H1 (cell line): Measurements from ENCODE around the gene MADD. TPM values are rescaled to one million over a fixed set of nuclear protein-coding genes. Genes with fewer than 3 reads are reported as not detected.

Source experiments
- CTCF ChIA-PET: fragments of 300-600 bp; sonication (Branson Sonifier 250); formaldehyde crosslinking; loops from one replicate; lab custom pipeline; 2021; ENCODE audit not compliant: partially characterized antibody; lab: Charles Lee
- POLR2A ChIA-PET: fragments of 300-600 bp; sonication (Branson Sonifier 250); formaldehyde crosslinking; loops from one replicate; lab custom pipeline; 2021; ENCODE audit warnings: inconsistent platforms; ENCODE audit not compliant: partially characterized antibody; lab: Charles Lee
- DNase-seq, 2 experiments: peaks; one replicate each; pipeline versions ENCODE4 v3.0.0 to v3.0.0-alpha.2; 2010 to 2022; ENCODE audit warnings: low spot score in 2 of 2, low read depth in 1 of 2, mixed read lengths in 1 of 2
- FAIRE-seq: peaks from 2 replicates; lab custom pipeline; 2011; peaks lifted over from hg19 to GRCh38; lab: Jason Lieb, UNC
- H2AFZ ChIP-seq: 2 replicates; pipeline ENCODE4 v1.8.1; 2012; ENCODE audit warnings: low read length, inconsistent platforms
- H2AK5ac ChIP-seq: 2 replicates; pipeline ENCODE4 v1.6.1; 2013; ENCODE audit warnings: low read depth, low read length
- H2BK120ac ChIP-seq: replicated peaks from 2 replicates; pipeline ENCODE3; 2013; ENCODE audit warnings: low read depth, low read length, inconsistent platforms
- H2BK12ac ChIP-seq: 2 replicates; pipeline ENCODE4 v1.6.1; 2013; ENCODE audit warnings: low read depth, low read length
- H2BK15ac ChIP-seq: 2 replicates; pipeline ENCODE4 v1.6.1; 2013; ENCODE audit warnings: low read length
- H2BK20ac ChIP-seq: 2 replicates; pipeline ENCODE4 v1.6.1; 2013; ENCODE audit warnings: low read length
- H2BK5ac ChIP-seq: 2 replicates; pipeline ENCODE4 v1.6.1; 2013; ENCODE audit warnings: low read depth, low read length
- H3K14ac ChIP-seq: 2 replicates; pipeline ENCODE4 v1.6.1; 2013; ENCODE audit warnings: inconsistent platforms; ENCODE audit not compliant: insufficient read length
- H3K18ac ChIP-seq: 2 replicates; pipeline ENCODE4 v1.6.1; 2013; ENCODE audit warnings: low read length; ENCODE audit errors: extremely low read depth
- H3K23ac ChIP-seq: 2 replicates; pipeline ENCODE4 v1.6.1; 2013; ENCODE audit warnings: inconsistent platforms; ENCODE audit not compliant: insufficient read length
- H3K23me2 ChIP-seq: 2 replicates; pipeline ENCODE4 v1.6.1; 2013; ENCODE audit warnings: low read depth, low read length
- H3K27ac ChIP-seq: 2 replicates; pipeline ENCODE4 v1.6.1; 2011; ENCODE audit warnings: low read depth, low read length, inconsistent platforms
- H3K27me3 ChIP-seq, 4 experiments: replicated peaks in 1 of 4; 1 replicate in 1 of 4; 2 replicates in 3 of 4; pipeline versions ENCODE4 v1.6.1 to v1.8.1; 2011 to 2013; ENCODE audit warnings: low read length in 3 of 4, mild to moderate bottlenecking in 3 of 4, inconsistent platforms in 2 of 4, mixed read lengths in 2 of 4, moderate library complexity in 1 of 4; ENCODE audit not compliant: control insufficient read depth in 3 of 4, insufficient read depth in 3 of 4; ENCODE audit errors: extremely low read depth in 1 of 4
- H3K36me3 ChIP-seq, 4 experiments: 2 replicates each; pipeline versions ENCODE4 v1.6.1 to v1.8.1; 2011 to 2013; ENCODE audit warnings: mild to moderate bottlenecking in 4 of 4, low read length in 3 of 4, moderate library complexity in 2 of 4, control low read depth in 1 of 4, inconsistent platforms in 1 of 4; ENCODE audit not compliant: insufficient read depth in 4 of 4, control insufficient read depth in 2 of 4
- H3K4ac ChIP-seq: replicated peaks from 2 replicates; pipeline ENCODE3; 2013; ENCODE audit warnings: low read length, low read depth, mixed read lengths, inconsistent platforms; ENCODE audit not compliant: insufficient read length
- H3K4me1 ChIP-seq, 4 experiments: replicated peaks in 1 of 4; 1 replicate in 1 of 4; 2 replicates in 3 of 4; pipeline versions ENCODE4 v1.6.1 to v1.8.1; 2011 to 2013; ENCODE audit warnings: low read length in 3 of 4, inconsistent platforms in 2 of 4, mixed read lengths in 1 of 4; ENCODE audit not compliant: insufficient read depth in 4 of 4, control insufficient read depth in 3 of 4
- H3K4me2 ChIP-seq, 2 experiments: 2 replicates each; pipeline versions ENCODE4 v1.6.1 to v1.8.1; 2011 to 2013; ENCODE audit warnings: low read depth in 2 of 2, low read length in 2 of 2, control low read depth in 1 of 2, inconsistent platforms in 1 of 2, mild to moderate bottlenecking in 1 of 2; ENCODE audit not compliant: insufficient read depth in 1 of 2
- H3K4me3 ChIP-seq, 4 experiments: fragments of 200-600, 300-600 bp in 1 of 4; sonication (generic), shearing (Covaris generic), sonication (Bioruptor Twin) in 1 of 4; 2 replicates each; pipeline versions ENCODE4 v1.5.1 to v1.8.1; 2011 to 2016; ENCODE audit warnings: low read length in 4 of 4, low read depth in 3 of 4, control low read depth in 2 of 4, inconsistent platforms in 2 of 4, mild to moderate bottlenecking in 2 of 4, mixed read lengths in 1 of 4, moderate library complexity in 1 of 4; ENCODE audit not compliant: insufficient read depth in 2 of 4; ENCODE audit errors: extremely low read depth in 1 of 4
- H3K56ac ChIP-seq: replicated peaks from 2 replicates; pipeline ENCODE3; 2013; ENCODE audit warnings: low read depth, mild to moderate bottlenecking, mixed read lengths, low read length, inconsistent platforms; ENCODE audit not compliant: insufficient read length
- H3K79me1 ChIP-seq: 2 replicates; pipeline ENCODE4 v1.6.1; 2013; ENCODE audit warnings: low read depth, low read length, control low read depth
- H3K79me2 ChIP-seq, 2 experiments: 2 replicates each; pipeline versions ENCODE4 v1.6.1 to v1.8.1; 2012 to 2013; ENCODE audit warnings: low read length in 2 of 2, mild to moderate bottlenecking in 2 of 2, inconsistent platforms in 1 of 2; ENCODE audit not compliant: insufficient read depth in 2 of 2, control insufficient read depth in 1 of 2
- H3K9ac ChIP-seq, 4 experiments: replicated peaks in 1 of 4; 1 replicate in 1 of 4; 2 replicates in 3 of 4; pipeline versions ENCODE4 v1.6.1 to v1.8.1; 2011 to 2013; ENCODE audit warnings: low read depth in 3 of 4, low read length in 3 of 4, control low read depth in 2 of 4, mild to moderate bottlenecking in 2 of 4, moderate library complexity in 2 of 4, inconsistent platforms in 1 of 4; ENCODE audit errors: extremely low read depth in 1 of 4
- H3K9me3 ChIP-seq, 2 experiments: 2 replicates each; pipeline versions ENCODE4 v1.6.1 to v1.8.1; 2012 to 2013; ENCODE audit warnings: mild to moderate bottlenecking in 2 of 2, moderate library complexity in 2 of 2, control low read depth in 1 of 2, inconsistent platforms in 1 of 2, low read depth in 1 of 2, low read length in 1 of 2, mixed read lengths in 1 of 2; ENCODE audit not compliant: insufficient read depth in 2 of 2
- H4K20me1 ChIP-seq, 2 experiments: replicated peaks in 1 of 2; 2 replicates each; pipeline versions ENCODE3 to v1.8.1; 2011 to 2013; ENCODE audit warnings: inconsistent platforms in 2 of 2, low read length in 2 of 2, mild to moderate bottlenecking in 1 of 2; ENCODE audit not compliant: insufficient read depth in 2 of 2, control insufficient read depth in 1 of 2
- H4K5ac ChIP-seq: 2 replicates; pipeline ENCODE4 v1.6.1; 2013; ENCODE audit warnings: low read length, low read depth, mixed read lengths, inconsistent platforms; ENCODE audit not compliant: insufficient read length
- H4K8ac ChIP-seq: 2 replicates; pipeline ENCODE4 v1.8.0; 2013; ENCODE audit warnings: mild to moderate bottlenecking, moderate library complexity, low read length, inconsistent platforms; ENCODE audit not compliant: insufficient read depth; ENCODE audit errors: extremely low read depth
- H4K91ac ChIP-seq: replicated peaks from 2 replicates; pipeline ENCODE3; 2013; ENCODE audit warnings: low read length, mixed read lengths, inconsistent platforms; ENCODE audit not compliant: insufficient read length
- CEBPB ChIP-seq: IDR thresholded peaks from 2 replicates; pipeline ENCODE4 v1.6.1; 2012; ENCODE audit warnings: low read depth, low read length
- CTCF ChIP-seq, 3 experiments: IDR thresholded peaks; 1 replicate in 2 of 3; 2 replicates in 1 of 3; pipeline versions ENCODE4 v1.5.1 to v1.6.1; 2011; ENCODE audit warnings: low read length in 3 of 3, mild to moderate bottlenecking in 3 of 3, inconsistent platforms in 2 of 3, low read depth in 1 of 3, moderate library complexity in 1 of 3; ENCODE audit not compliant: insufficient read depth in 1 of 3; ENCODE audit errors: control extremely low read depth in 1 of 3
- GTF2F1 ChIP-seq: IDR thresholded peaks from 2 replicates; pipeline ENCODE4 v1.6.1; 2012; ENCODE audit warnings: low read depth, low read length, improper control_type of control experiment, borderline replicate concordance
- KDM1A ChIP-seq: fragments of 200-600, 300-600 bp; sonication (generic); IDR thresholded peaks from 2 replicates; pipeline ENCODE4 v1.7.1; 2016; ENCODE audit warnings: mild to moderate bottlenecking, low read length, borderline replicate concordance
- MAX ChIP-seq: IDR thresholded peaks from 2 replicates; pipeline ENCODE4 v1.6.1; 2012; ENCODE audit warnings: inconsistent platforms
- POLR2A ChIP-seq, 2 experiments: IDR thresholded peaks; 1 replicate in 1 of 2; 2 replicates in 1 of 2; pipeline ENCODE4 v1.6.1; 2011; ENCODE audit warnings: low read depth in 2 of 2, low read length in 2 of 2, mild to moderate bottlenecking in 2 of 2; ENCODE audit errors: control extremely low read depth in 1 of 2
- POU5F1 ChIP-seq: IDR thresholded peaks from 2 replicates; pipeline ENCODE4 v1.6.1; 2011; ENCODE audit warnings: low read depth, mild to moderate bottlenecking, low read length, moderate library complexity
- SIX5 ChIP-seq: IDR thresholded peaks from 2 replicates; pipeline ENCODE4 v1.6.1; 2011; ENCODE audit warnings: mild to moderate bottlenecking, low read depth, low read length
- SRF ChIP-seq: IDR thresholded peaks from 2 replicates; pipeline ENCODE4 v1.6.1; 2011; ENCODE audit warnings: mild to moderate bottlenecking, low read depth, low read length, moderate library complexity
- TAF1 ChIP-seq: IDR thresholded peaks from 2 replicates; pipeline ENCODE4 v1.6.1; 2011; ENCODE audit warnings: mild to moderate bottlenecking, low read depth, low read length
- WGBS, 2 experiments: shearing (Covaris generic) in 1 of 2; methylation state at CpG; one replicate each; pipeline versions ENCODE4 v1.1.6 to v1.1.7; 2013 to 2015; ENCODE audit warnings: low lambda C conversion rate in 2 of 2, mixed read lengths in 2 of 2, inconsistent platforms in 1 of 2, low coverage in 1 of 2, missing lambda C conversion rate in 1 of 2; ENCODE audit not compliant: insufficient replicate concordance in 2 of 2, insufficient coverage in 1 of 2, insufficient read length in 1 of 2; ENCODE audit errors: extremely low coverage in 1 of 2, missing lambda C conversion rate in 1 of 2; 5-methylcytosine and 5-hydroxymethylcytosine counted together
- polyA plus RNA-seq, 7 experiments: library from polyadenylated mRNA; depleted of rRNA in 3 of 7; stranded (reverse) in 5 of 7; unstranded in 2 of 7; fragments of >200 nt in 5 of 7; fragments of 200-250 nt in 2 of 7; gene quantifications; 1 replicate in 5 of 7; 2 replicates in 1 of 7; 4 replicates in 1 of 7; pipeline versions ENCODE4 v1.2.1 to v1.2.3, GENCODE V29; 2011 to 2013; ENCODE audit warnings: missing spikeins in 2 of 7, mixed read lengths in 2 of 7
- total RNA-seq: library from RNA; stranded (reverse); fragmentation: NEBNext Ultra II Directional; extraction: Animal tissue kit (Norgen Biotek cat#: 25700); gene quantifications from 2 replicates; pipeline ENCODE4 v1.2.1, GENCODE V29; 2021

MADD gene
- total and polyA plus RNA-seq, 2 of the 8 experiments (the other 6 are each of a cell fraction or from before 2014, with no cell fraction given), result 32.5 to 45.4 TPM

GRCh38 chr11:47220401-47220821 lies 49.5 kb upstream of the MADD start:
- no peak overlapping the region for H3K14ac ChIP-seq
- H2BK20ac ChIP-seq, result no peak overlapping the region
- H2BK5ac ChIP-seq, result no peak overlapping the region
- H3K27me3 ChIP-seq, result no peaks in the 10 kb centered on the region
- WGBS, 2 experiments, result 88% methylated on average over 1 of the region's 1 CpG; no CpG with 5 or more reads in 1 of the 2 experiments
- no peak for DNase-seq
- H3K9ac ChIP-seq, result no peak overlapping the region
- H3K36me3 ChIP-seq, result peaks cover 18 to 35% (median 27%) of the 10 kb centered on the region in 4 experiments; a peak in 7 of 8 replicates
- H3K9me3 ChIP-seq, result no peaks in the 10 kb centered on the region
- no peak overlapping the region for H2BK15ac ChIP-seq
- H2AK5ac ChIP-seq, result no peak overlapping the region
- no peak overlapping the region for H3K23ac ChIP-seq
- H3K4me1 ChIP-seq, result peaks cover 0 to 10% (median 8%) of the 10 kb centered on the region in 4 experiments; a peak in 6 of 7 replicates
- no peaks in the 10 kb centered on the region; the same call in 1 of the 2 replicates for H3K79me1 ChIP-seq
- no peak overlapping the region for H2BK120ac ChIP-seq
- H3K56ac ChIP-seq, result no peak overlapping the region
- H3K27ac ChIP-seq, result no peak overlapping the region
- no peak overlapping the region for H3K18ac ChIP-seq
- no peak overlapping the region for H3K4me2 ChIP-seq
- no peak overlapping the region for H4K91ac ChIP-seq
- no peak overlapping the region for H3K4me3 ChIP-seq
- no peak overlapping the region for H4K5ac ChIP-seq
- CTCF ChIA-PET, result interaction anchor here (1.2 to 9.1 kb wide), 6 partner anchors 12 to 135 kb away, joined by 4 to 79 read pairs (median 9); partner anchors contain the start of gene ARFGAP2
- no peak overlapping the region for H2AFZ ChIP-seq
- no peak overlapping the region for H2BK12ac ChIP-seq
- H3K79me2 ChIP-seq, result peaks cover 6 to 26% of the 10 kb centered on the region in 2 experiments; a peak in 3 of 4 replicates
- no peak overlapping the region for H3K4ac ChIP-seq
- no peak for FAIRE-seq
- H4K8ac ChIP-seq, result no peak overlapping the region
- peaks cover 10% of the 10 kb centered on the region for H3K23me2 ChIP-seq
- POLR2A ChIA-PET, result interaction anchor here (0.9 to 3.4 kb wide), 8 partner anchors 10 to 39 kb away, joined by 3 to 23 read pairs (median 3); partner anchors contain the start of gene ACP2
- peaks cover 0 to 5% of the 10 kb centered on the region in 2 experiments for H4K20me1 ChIP-seq
- TF ChIP-seq CEBPB, result no peak
- no peak for TF ChIP-seq POLR2A (IDR thresholded peaks at IDR 0.05; ENCODE audit: control extremely low read depth in 1 of 2, low read depth in 2 of 2, low read length in 2 of 2)
- no peak for TF ChIP-seq SIX5
- TF ChIP-seq POU5F1, result no peak
- TF ChIP-seq GTF2F1, result no peak
- no peak for TF ChIP-seq CTCF (IDR thresholded peaks at IDR 0.05; ENCODE audit: control extremely low read depth in 1 of 3, insufficient read depth in 1 of 3, low read depth in 1 of 3, low read length in 3 of 3)
- no peak for TF ChIP-seq SRF
- TF ChIP-seq KDM1A, result no peak
- no peak for TF ChIP-seq TAF1
- no peak for TF ChIP-seq MAX
